ENCODE measurements around the gene PLEKHA7. TPM values are rescaled to one million over a fixed set of nuclear protein-coding genes. Genes with fewer than 3 reads are reported as not detected.
A peak's percentile ranks its signal among the peaks of the same experiment; 100 is the strongest.

Gene PLEKHA7
- total and polyA plus RNA-seq, 2 of the 13 experiments (the other 11 are each of a cell fraction or from before 2014, with no cell fraction given), result 17.5 to 18.7 TPM

- no peak for TF ChIP-seq FLYWCH1 (CRISPR knock-in tag; IDR thresholded peaks at IDR 0.05)
- peak; percentile 60 for TF ChIP-seq ZBTB38 (CRISPR knock-in tag; IDR thresholded peaks at IDR 0.05)
- no peak for TF ChIP-seq ZNF34 (CRISPR knock-in tag; IDR thresholded peaks at IDR 0.05; ENCODE audit: borderline replicate concordance)
- TF ChIP-seq HMGXB4 (CRISPR knock-in tag; IDR thresholded peaks at IDR 0.05; ENCODE audit: borderline replicate concordance in 1 of 2, low read depth in 1 of 2), result no peak
- no peak for TF ChIP-seq ZFY (CRISPR knock-in tag; IDR thresholded peaks at IDR 0.05)
- TF ChIP-seq ZNF784 (CRISPR knock-in tag; IDR thresholded peaks at IDR 0.05; ENCODE audit: borderline replicate concordance), result no peak
- 0 out of 2 replicates have a peak, but pooled peaks have one; percentile 34 for TF ChIP-seq CCDC6 (CRISPR knock-in tag; IDR thresholded peaks at IDR 0.05)
- no peak for TF ChIP-seq ZNF597 (CRISPR knock-in tag; IDR thresholded peaks at IDR 0.05)
- TF ChIP-seq SOX5 (CRISPR knock-in tag; IDR thresholded peaks at IDR 0.05; ENCODE audit: borderline replicate concordance), result no peak
- no peak for TF ChIP-seq JUN (CRISPR knock-in tag; IDR thresholded peaks at IDR 0.05)
- TF ChIP-seq ZNF251 (CRISPR knock-in tag; IDR thresholded peaks at IDR 0.05), result no peak
- TF ChIP-seq ZNF460 (CRISPR knock-in tag; IDR thresholded peaks at IDR 0.05; ENCODE audit: borderline replicate concordance), result no peak
- no peak for TF ChIP-seq DRAP1 (CRISPR knock-in tag; IDR thresholded peaks at IDR 0.05)
- TF ChIP-seq MYC (CRISPR knock-in tag; IDR thresholded peaks at IDR 0.05; ENCODE audit: borderline replicate concordance), result peak; percentile 29; the same call in 1 of the 2 replicates
- TF ChIP-seq ZNF558 (CRISPR knock-in tag; IDR thresholded peaks at IDR 0.05; ENCODE audit: borderline replicate concordance), result no peak
- TF ChIP-seq CENPX (CRISPR knock-in tag; IDR thresholded peaks at IDR 0.05), result no peak
- TF ChIP-seq NBN (conservative IDR thresholded peaks at IDR 0.05), result no peak
- TF ChIP-seq ASH2L (IDR thresholded peaks at IDR 0.05; ENCODE audit: insufficient read length, low read depth, low read length), result no peak
- TF ChIP-seq ZNF644 (CRISPR knock-in tag; IDR thresholded peaks at IDR 0.05; ENCODE audit: low read depth), result peak; percentile 76
- TF ChIP-seq PHF21A (CRISPR knock-in tag; IDR thresholded peaks at IDR 0.05), result 0 out of 2 replicates have a peak, but pooled peaks have one; percentile 43
- TF ChIP-seq ZNF780A (CRISPR knock-in tag; IDR thresholded peaks at IDR 0.05), result no peak
- no peak for TF ChIP-seq ZNF710 (CRISPR knock-in tag; IDR thresholded peaks at IDR 0.05; ENCODE audit: borderline replicate concordance)
- TF ChIP-seq NCOA1 (CRISPR knock-in tag; IDR thresholded peaks at IDR 0.05), result no peak
- TF ChIP-seq GLMP (CRISPR knock-in tag; IDR thresholded peaks at IDR 0.05; ENCODE audit: borderline replicate concordance), result no peak
Observed at GRCh38 chr11:16997624-16998023, 16.6 kb downstream of the PLEKHA7 start (continued).
